SK-N-SH (cell line): Measurements from ENCODE around the gene MAPKAP1. TPM values are rescaled to one million over a fixed set of nuclear protein-coding genes. Genes with fewer than 3 reads are reported as not detected.

ENCODE experiments used
- CTCF ChIA-PET: fragments of 300-600, 350-600 bp; formaldehyde crosslinking; extraction: SDS; loops from one replicate; lab custom pipeline; 2021; lab: Yijun Ruan, JAX
- POLR2A ChIA-PET: fragments of 350-600 bp; sonication (Branson Sonifier 250); formaldehyde crosslinking; extraction: SDS; loops from one replicate; lab custom pipeline; 2020; ENCODE audit warnings: antibody characterized with exemption, inconsistent platforms; lab: Yijun Ruan, JAX
- DNase-seq: peaks from one replicate; pipeline ENCODE4 v3.0.0; 2012
- H2AFZ ChIP-seq: fragments of 200-600 bp; sonication (generic); 2 replicates; pipeline ENCODE4 v1.8.1; 2016; ENCODE audit warnings: antibody characterized with exemption, mild to moderate bottlenecking, low read depth
- H3F3A ChIP-seq: fragments of 200-600 bp; sonication (generic); replicated peaks from 2 replicates; pipeline ENCODE3; 2016; ENCODE audit warnings: antibody characterized with exemption, mild to moderate bottlenecking; ENCODE audit not compliant: insufficient read depth
- H3K27ac ChIP-seq, 2 experiments: fragments of 200-500 bp in 1 of 2; fragments of 200-600 bp in 1 of 2; sonication (Bioruptor generic) in 1 of 2; sonication (generic), shearing (Covaris generic) in 1 of 2; 2 replicates each; pipeline versions ENCODE4 v1.5.1 to v1.6.1; 2014 to 2016; ENCODE audit warnings: low read depth in 2 of 2, inconsistent platforms in 1 of 2, low read length in 1 of 2, mild to moderate bottlenecking in 1 of 2, mixed read lengths in 1 of 2
- H3K27me3 ChIP-seq: fragments of 200-600 bp; sonication (generic), shearing (Covaris generic); 2 replicates; pipeline ENCODE4 v1.6.1; 2016; ENCODE audit warnings: mixed run types; ENCODE audit not compliant: insufficient read depth
- H3K36me3 ChIP-seq, 2 experiments: fragments of 200-500 bp in 1 of 2; fragments of 200-600 bp in 1 of 2; sonication (Bioruptor generic) in 1 of 2; sonication (generic) in 1 of 2; replicated peaks in 1 of 2; 2 replicates each; pipeline versions ENCODE3 to v1.5.1; 2014 to 2016; ENCODE audit warnings: low read length in 1 of 2, mild to moderate bottlenecking in 1 of 2; ENCODE audit not compliant: insufficient read depth in 2 of 2, control insufficient read depth in 1 of 2
- H3K4me1 ChIP-seq, 2 experiments: fragments of 200-500 bp in 1 of 2; fragments of 200-600 bp in 1 of 2; sonication (Bioruptor generic) in 1 of 2; sonication (generic), shearing (Covaris generic) in 1 of 2; 2 replicates each; pipeline versions ENCODE4 v1.5.1 to v1.6.1; 2014 to 2016; ENCODE audit warnings: low read depth in 1 of 2, low read length in 1 of 2, mixed run types in 1 of 2; ENCODE audit not compliant: insufficient read depth in 2 of 2, control insufficient read depth in 1 of 2
- H3K4me2 ChIP-seq: fragments of 200-600 bp; sonication (generic), shearing (Covaris generic); 2 replicates; pipeline ENCODE4 v1.6.1; 2017; ENCODE audit warnings: mixed run types
- H3K4me3 ChIP-seq, 2 experiments: fragments of 200-500 bp in 1 of 2; fragments of 200-600 bp in 1 of 2; sonication (Bioruptor generic) in 1 of 2; sonication (generic), shearing (Covaris generic) in 1 of 2; 2 replicates each; pipeline versions ENCODE4 v1.5.1 to v1.8.1; 2014 to 2016; ENCODE audit warnings: low read depth in 2 of 2, inconsistent platforms in 1 of 2, low read length in 1 of 2, mild to moderate bottlenecking in 1 of 2, mixed read lengths in 1 of 2, moderate library complexity in 1 of 2
- H3K79me2 ChIP-seq: fragments of 200-600 bp; sonication (generic); 2 replicates; pipeline ENCODE4 v1.8.1; 2017; ENCODE audit warnings: mild to moderate bottlenecking; ENCODE audit not compliant: insufficient read depth
- H3K9ac ChIP-seq: fragments of 200-600 bp; sonication (generic); 2 replicates; pipeline ENCODE4 v1.6.1; 2017; ENCODE audit warnings: mixed run types
- H3K9me2 ChIP-seq: fragments of 200-600 bp; sonication (generic); 2 replicates; pipeline ENCODE4 v1.6.1; 2017; ENCODE audit warnings: mixed run types
- H3K9me3 ChIP-seq: fragments of 200-600 bp; sonication (generic); 2 replicates; pipeline ENCODE4 v1.6.1; 2017; ENCODE audit warnings: mixed run types, mild to moderate bottlenecking, moderate library complexity
- H4K20me1 ChIP-seq: fragments of 200-600 bp; sonication (generic); 2 replicates; pipeline ENCODE4 v1.6.1; 2017; ENCODE audit warnings: mild to moderate bottlenecking, mixed run types; ENCODE audit not compliant: insufficient read depth
- CHD2 ChIP-seq: fragments of 150-350 bp; IDR thresholded peaks from 2 replicates; pipeline ENCODE4 v1.6.1; 2018; ENCODE audit warnings: low read length; ENCODE audit not compliant: partially characterized antibody
- CTCF ChIP-seq: fragments of 200-600 bp; sonication (generic); IDR thresholded peaks from 2 replicates; pipeline ENCODE4 v1.6.1; 2017; ENCODE audit warnings: antibody characterized with exemption, mild to moderate bottlenecking, moderate library complexity
- FOSL2 ChIP-seq: IDR thresholded peaks from 2 replicates; pipeline ENCODE4 v1.4.0; 2012; ENCODE audit warnings: low read depth, mild to moderate bottlenecking, moderate library complexity, borderline replicate concordance
- FOXM1 ChIP-seq: IDR thresholded peaks from 2 replicates; pipeline ENCODE4 v1.4.0; 2012; ENCODE audit warnings: low read depth, mild to moderate bottlenecking
- MAX ChIP-seq: IDR thresholded peaks from 2 replicates; pipeline ENCODE4 v1.4.0; 2012; ENCODE audit warnings: low read depth
- MXI1 ChIP-seq: IDR thresholded peaks from 2 replicates; pipeline ENCODE4 v1.6.1; 2012; ENCODE audit warnings: mild to moderate bottlenecking, low read depth, low read length, improper control_type of control experiment
- RXRA ChIP-seq: IDR thresholded peaks from 2 replicates; pipeline ENCODE4 v1.4.0; 2012; ENCODE audit warnings: low read depth, mild to moderate bottlenecking, borderline replicate concordance
- SIN3A ChIP-seq: IDR thresholded peaks from 2 replicates; pipeline ENCODE4 v1.6.1; 2012; ENCODE audit warnings: low read depth, mild to moderate bottlenecking, low read length, moderate library complexity, borderline replicate concordance
- YY1 ChIP-seq: IDR thresholded peaks from 2 replicates; pipeline ENCODE4 v1.4.0; 2012; ENCODE audit warnings: low read depth, mild to moderate bottlenecking
- WGBS: methylation state at CpG from one replicate; pipeline ENCODE4 v1.1.6; 2017; ENCODE audit warnings: low lambda C conversion rate; 5-methylcytosine and 5-hydroxymethylcytosine counted together
- polyA plus RNA-seq, 3 experiments: library from polyadenylated mRNA; depleted of rRNA; stranded (reverse); fragments of >200 nt; gene quantifications; 2 replicates each; pipeline ENCODE4 v1.2.3, GENCODE V29; 2012
- TF ChIP-seq, protein P1 (sequence below): IDR thresholded peaks from 2 replicates; pipeline ENCODE4 v1.4.0; 2012; ENCODE audit warnings: low read depth, borderline replicate concordance

Gene MAPKAP1
- polyA plus RNA-seq, 1 of the 3 experiments (the other 2 are of a cell fraction): 117 TPM

DNA sequence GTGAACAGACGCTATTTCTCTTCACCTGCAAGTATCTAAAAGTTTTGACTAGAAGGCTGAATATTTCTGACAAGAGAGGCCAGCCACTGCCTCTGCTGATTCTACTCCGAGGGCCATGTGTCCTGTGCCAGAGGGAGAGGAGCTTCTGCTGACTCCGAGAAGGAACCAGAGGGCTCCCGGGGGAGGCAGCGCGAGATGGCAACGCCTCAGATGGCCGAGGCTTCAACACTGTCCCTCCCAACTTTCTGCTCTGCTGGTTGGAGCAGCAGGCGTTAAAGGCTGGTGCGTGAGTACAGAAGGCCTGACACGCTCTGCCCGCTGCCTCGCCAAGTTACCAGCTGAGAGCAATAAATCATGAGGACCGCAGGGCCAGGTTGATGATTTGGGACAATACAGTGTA lies 266.6 kb downstream of the MAPKAP1 start:
- ChIA-PET CTCF (interaction anchor here (0.8 to 1.5 kb wide), 4 partner anchors 9 to 1050 kb away, joined by 3 to 4 read pairs (median 3); no protein-coding TSS in a partner anchor), POLR2A (no interaction called here)
- Histone ChIP-seq H3K4me1 (peaks cover 0 to 12% of the 10 kb centered on the region in 2 experiments; a peak in 1 of 4 replicates), H3F3A (no peaks in the 10 kb centered on the region), H3K4me3 (no peak overlapping the region), H3K27ac (no peak overlapping the region; a peak in 1 of 4 replicates), H3K9me2 (no peaks in the 10 kb centered on the region), H2AFZ (no peak overlapping the region), H3K9ac (no peak overlapping the region), H3K9me3 (no peaks in the 10 kb centered on the region), H3K36me3 (peaks cover 7 to 46% of the 10 kb centered on the region in 2 experiments), H3K27me3 (no peaks in the 10 kb centered on the region), H4K20me1 (0 out of 2 replicates have a peak, but pooled peaks cover 4% of the 10 kb centered on the region), H3K79me2 (no peaks in the 10 kb centered on the region), H3K4me2 (no peak overlapping the region)
- no peak for TF ChIP-seq CHD2
- 0 out of 2 replicates have a peak, but pooled peaks have one; percentile 11 for TF ChIP-seq MXI1
- WGBS: 86% methylated on average over 14 of the region's 14 CpGs
- peak; percentile 61 for DNase-seq

- no peaks in the 10 kb centered on the region for H3K9me3 ChIP-seq
- H3K4me2 ChIP-seq: no peak overlapping the region
- POLR2A ChIA-PET: interaction anchor here (1.6 kb wide), 1 partner anchor 194 kb away, joined by 3 read pairs; no protein-coding TSS in a partner anchor
- WGBS: 97% methylated on average over 15 of the region's 21 CpGs
- H3K9me2 ChIP-seq: no peaks in the 10 kb centered on the region
- CTCF ChIA-PET: interaction anchor here (1.4 to 1.5 kb wide), 2 partner anchors 119 to 959 kb away, joined by 3 to 4 read pairs; no protein-coding TSS in a partner anchor
- no peak overlapping the region for H3K27ac ChIP-seq
- DNase-seq: no peak
- no peaks in the 10 kb centered on the region for H4K20me1 ChIP-seq
- no peaks in the 10 kb centered on the region for H3K27me3 ChIP-seq
- H3K9ac ChIP-seq: no peak overlapping the region
- no peaks in the 10 kb centered on the region for H3F3A ChIP-seq
- no peak for TF ChIP-seq MAX
- TF ChIP-seq FOXM1: no peak
- TF ChIP-seq, protein P1, sequence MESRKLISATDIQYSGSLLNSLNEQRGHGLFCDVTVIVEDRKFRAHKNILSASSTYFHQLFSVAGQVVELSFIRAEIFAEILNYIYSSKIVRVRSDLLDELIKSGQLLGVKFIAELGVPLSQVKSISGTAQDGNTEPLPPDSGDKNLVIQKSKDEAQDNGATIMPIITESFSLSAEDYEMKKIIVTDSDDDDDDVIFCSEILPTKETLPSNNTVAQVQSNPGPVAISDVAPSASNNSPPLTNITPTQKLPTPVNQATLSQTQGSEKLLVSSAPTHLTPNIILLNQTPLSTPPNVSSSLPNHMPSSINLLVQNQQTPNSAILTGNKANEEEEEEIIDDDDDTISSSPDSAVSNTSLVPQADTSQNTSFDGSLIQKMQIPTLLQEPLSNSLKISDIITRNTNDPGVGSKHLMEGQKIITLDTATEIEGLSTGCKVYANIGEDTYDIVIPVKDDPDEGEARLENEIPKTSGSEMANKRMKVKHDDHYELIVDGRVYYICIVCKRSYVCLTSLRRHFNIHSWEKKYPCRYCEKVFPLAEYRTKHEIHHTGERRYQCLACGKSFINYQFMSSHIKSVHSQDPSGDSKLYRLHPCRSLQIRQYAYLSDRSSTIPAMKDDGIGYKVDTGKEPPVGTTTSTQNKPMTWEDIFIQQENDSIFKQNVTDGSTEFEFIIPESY: no peak
- TF ChIP-seq SIN3A: no peak
- TF ChIP-seq CTCF: no peak
- no peak for TF ChIP-seq FOSL2
- TF ChIP-seq YY1: no peak
- TF ChIP-seq RXRA: no peak
- no peaks in the 10 kb centered on the region for H3K79me2 ChIP-seq
- H3K4me1 ChIP-seq: peaks cover 0 to 12% of the 10 kb centered on the region in 2 experiments; a peak in 1 of 4 replicates
- peaks cover 7 to 46% of the 10 kb centered on the region in 2 experiments for H3K36me3 ChIP-seq
- H3K4me3 ChIP-seq: no peak overlapping the region
- H2AFZ ChIP-seq: no peak overlapping the region
These were observed 267.4 kb downstream of the MAPKAP1 start for GRCh38 chr9:125439434-125440272.
